ENCODE data around the gene SLC38A1. TPM values are rescaled to one million over a fixed set of nuclear protein-coding genes. Genes with fewer than 3 reads are reported as not detected.

The SLC38A1 gene
- total RNA-seq, 1 experiment from 2014 or later = 155 TPM

- POLR2A ChIA-PET = no interaction called here
- no peak overlapping the region for H2AFZ ChIP-seq (ENCODE audit: low read depth, low read length, poor library complexity, severe bottlenecking)
These were observed 45.8 kb downstream of the SLC38A1 start for GRCh38 chr12:46223047-46223446.

More at GRCh38 chr12:46223047-46223446, 45.8 kb downstream of the SLC38A1 start:
- Histone ChIP-seq H3K4me3 (replicated peaks in 1 of 2; ENCODE audit: low read depth in 1 of 2, low read length in 2 of 2) (no peak overlapping the region), H3K27ac (ENCODE audit: low read depth, low read length) (no peak overlapping the region), H3K79me2 (ENCODE audit: insufficient read depth, low read length) (peaks cover 85% of the 10 kb centered on the region), H3K9ac (ENCODE audit: low read length) (no peak overlapping the region), H3K9me2 (ENCODE audit: insufficient read depth) (no peaks in the 10 kb centered on the region), H3K9me3 (ENCODE audit: control insufficient read depth in 1 of 2, insufficient read depth in 1 of 2, low read depth in 1 of 2, low read length in 2 of 2) (no peaks in the 10 kb centered on the region), H4K20me1 (ENCODE audit: insufficient read depth) (peaks cover 3% of the 10 kb centered on the region; the same call in 1 of the 2 replicates), H3K4me1 (ENCODE audit: control insufficient read depth in 1 of 2, insufficient read depth in 2 of 2, low read length in 2 of 2) (peaks cover 29 to 47% of the 10 kb centered on the region in 2 experiments), H3K27me3 (ENCODE audit: insufficient read depth, low read length) (no peaks in the 10 kb centered on the region), H3K4me2 (ENCODE audit: low read length) (no peak overlapping the region), H3K36me3 (ENCODE audit: control insufficient read depth in 1 of 2, insufficient read depth in 2 of 2, low read length in 2 of 2) (peaks cover 0 to 19% of the 10 kb centered on the region in 2 experiments; a peak in 1 of 4 replicates)
- RAD21 ChIA-PET (ENCODE audit: low non-redundant PET in 1 of 2, low total read pairs in 2 of 2, uncharacterized antibody in 2 of 2, unreplicated experiment in 2 of 2) = no interaction called here
- TF ChIP-seq FOSL1 (IDR thresholded peaks at IDR 0.05; ENCODE audit: low read depth) = no peak
- TF ChIP-seq ZNF274 (IDR thresholded peaks at IDR 0.05; ENCODE audit: low read depth, low read length) = no peak
- TF ChIP-seq ZBTB33 (IDR thresholded peaks at IDR 0.05; ENCODE audit: extremely low read depth, insufficient replicate concordance, low read length) = no peak
- TF ChIP-seq CEBPB (IDR thresholded peaks at IDR 0.05; ENCODE audit: low read depth) = no peak
- TF ChIP-seq ELF1 (IDR thresholded peaks at IDR 0.05; ENCODE audit: borderline replicate concordance, low read depth) = no peak
- TF ChIP-seq CTCF (IDR thresholded peaks at IDR 0.05 in 2 of 3, conservative IDR thresholded peaks at IDR 0.05 in 1 of 3; ENCODE audit: borderline replicate concordance in 1 of 3, insufficient read depth in 1 of 3, low read depth in 2 of 3, low read length in 2 of 3) = no peak
- TF ChIP-seq SP1 (IDR thresholded peaks at IDR 0.05; ENCODE audit: low read depth) = no peak
- no peak for TF ChIP-seq EZH2phosphoT487 (IDR thresholded peaks at IDR 0.05; ENCODE audit: borderline replicate concordance)
- TF ChIP-seq JUND (IDR thresholded peaks at IDR 0.05) = no peak
- TF ChIP-seq EGR1 (IDR thresholded peaks at IDR 0.05; ENCODE audit: low read depth) = no peak
- TF ChIP-seq EZH2 (IDR thresholded peaks at IDR 0.05) = no peak
- no peak for TF ChIP-seq RAD21 (IDR thresholded peaks at IDR 0.05; ENCODE audit: low read depth)
- no peak for DNase-seq (ENCODE audit: low read depth, low spot score)
- CTCF ChIA-PET = no interaction called here
- no peak for ATAC-seq
- intact Hi-C loops (cut with micrococcal nuclease) = no loop called here
- no TSS peak for BruUV-seq (replicated peaks)

Data from HCT116 (cell line).